GM19395 (cell line): ENCODE results near the gene GSTO1.

Source experiments
- ATAC-seq: cut with Tn5 transposase; IDR thresholded peaks from one replicate; pipeline ENCODE4 v1.9.1; 2021; ENCODE audit warnings: mild to moderate bottlenecking, moderate library complexity; ENCODE audit not compliant: unreplicated experiment

GSTO1 gene

DNA sequence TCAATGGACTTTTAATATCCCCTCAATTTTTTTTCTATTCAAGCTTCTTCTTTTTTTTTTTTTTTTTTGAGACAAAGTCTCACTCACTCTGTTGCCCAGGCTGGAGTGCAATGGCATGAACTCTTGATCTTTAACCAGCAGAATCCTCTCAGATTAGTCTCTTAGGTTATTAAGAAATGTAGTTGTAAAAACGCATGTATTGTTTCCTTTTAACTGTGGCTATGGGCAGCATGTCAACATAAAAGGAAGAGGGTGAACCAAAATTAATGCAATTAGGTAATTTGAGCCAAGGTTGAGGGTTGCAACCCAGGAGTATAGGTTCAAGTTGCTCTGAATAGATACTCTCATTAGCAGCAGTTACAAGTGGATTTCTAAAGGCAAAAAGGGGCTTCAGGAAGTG lies 4.3 kb upstream of the GSTO1 start:
- ATAC-seq: no peak

DNA sequence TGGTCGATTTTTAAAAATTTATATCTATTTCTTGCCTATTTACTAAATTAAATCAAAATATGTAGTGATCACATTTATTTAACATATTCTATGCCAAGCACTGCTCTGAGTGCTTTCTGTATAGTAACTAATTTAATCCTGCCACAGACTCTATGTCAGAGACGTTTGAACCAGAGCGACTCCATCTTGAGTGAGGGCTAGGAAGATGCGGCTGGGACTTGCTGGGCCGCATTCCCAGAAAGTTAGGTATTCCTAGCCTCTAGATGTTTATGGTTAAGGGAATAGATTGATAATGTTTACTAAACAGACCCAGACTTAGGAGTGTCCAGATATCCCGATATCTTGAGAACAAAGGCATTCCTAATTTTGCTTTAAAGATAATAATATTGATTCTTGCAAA lies 3.2 kb upstream of the GSTO1 start:
- ATAC-seq: no peak

DNA sequence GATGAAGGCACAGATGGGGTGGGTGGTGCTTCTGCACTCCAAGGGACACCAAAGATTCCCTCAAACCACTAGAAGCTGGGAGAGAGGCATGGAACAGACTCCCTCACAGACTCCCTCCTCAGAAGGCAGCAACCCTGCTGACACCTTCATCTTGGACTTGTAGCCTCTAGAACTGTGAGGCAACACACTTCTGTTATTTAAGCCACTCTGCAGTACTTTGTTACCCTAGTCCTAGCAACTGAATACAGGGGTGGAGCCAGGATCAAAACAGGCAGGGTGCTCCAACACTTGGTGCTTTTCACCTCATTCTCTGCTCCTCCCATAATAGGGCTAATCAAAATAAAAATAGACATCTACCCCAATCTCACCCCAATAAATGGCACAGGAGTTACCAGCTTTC lies 2.3 kb upstream of the GSTO1 start:
- no peak for ATAC-seq

DNA sequence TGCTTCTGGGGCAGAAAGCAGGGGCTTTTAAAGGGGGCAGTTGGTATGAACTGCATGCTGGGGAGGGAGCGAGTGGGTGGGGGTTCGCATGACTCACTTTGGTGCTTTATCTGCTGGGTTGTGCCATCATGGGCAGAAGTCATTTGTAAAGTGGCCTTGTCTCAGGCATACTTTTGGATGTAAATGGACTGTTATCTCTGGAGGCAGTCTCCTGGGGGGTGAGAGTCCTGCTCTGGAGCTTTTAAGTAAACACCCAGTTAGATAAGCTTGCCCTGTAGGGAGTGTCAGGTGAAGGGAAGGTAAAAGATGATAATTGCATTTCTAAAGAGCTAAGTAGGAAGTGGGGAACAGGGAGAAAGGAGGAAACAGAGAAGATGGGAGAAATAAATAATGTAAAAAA lies 1.6 kb upstream of the GSTO1 start:
- ATAC-seq: no peak

DNA sequence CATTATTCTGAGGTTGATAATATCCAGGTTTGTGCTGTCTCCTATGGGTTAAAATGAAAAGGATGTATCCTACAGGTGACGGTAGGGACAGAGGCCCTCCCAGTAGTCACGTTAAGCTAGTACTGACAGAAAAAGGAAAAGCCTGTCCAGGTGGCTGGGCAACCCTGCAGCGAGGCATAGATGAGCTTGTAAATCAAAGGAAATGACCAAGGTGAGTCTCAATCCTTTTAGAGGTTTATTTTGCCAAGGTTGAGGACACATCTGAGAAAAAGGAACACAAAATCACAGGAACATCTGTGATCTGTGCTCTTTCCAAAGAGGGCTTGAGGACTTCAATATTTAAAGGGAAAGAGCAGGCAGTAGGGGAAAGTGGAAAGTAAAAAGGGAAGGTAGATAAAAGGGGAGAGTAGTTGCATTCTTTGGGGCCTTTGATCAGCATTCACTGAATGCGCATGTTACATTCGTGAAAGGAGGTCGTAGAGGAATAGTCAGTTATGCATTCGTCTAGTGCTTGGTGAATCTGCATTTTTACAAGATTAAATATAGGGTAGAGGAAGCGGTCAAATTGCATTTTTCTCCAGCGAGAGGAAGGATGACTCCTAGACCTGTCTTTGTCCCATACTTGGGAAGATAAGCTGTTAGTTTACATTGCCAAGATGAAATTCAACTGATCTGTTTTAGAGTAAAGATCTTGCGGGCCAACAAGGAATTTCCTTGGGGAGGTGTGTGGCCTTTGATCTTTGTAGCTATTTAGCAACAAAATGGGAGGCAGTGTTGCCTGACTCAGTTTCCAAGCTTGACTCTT lies 884 bp upstream of the GSTO1 start:
- no peak for ATAC-seq

DNA sequence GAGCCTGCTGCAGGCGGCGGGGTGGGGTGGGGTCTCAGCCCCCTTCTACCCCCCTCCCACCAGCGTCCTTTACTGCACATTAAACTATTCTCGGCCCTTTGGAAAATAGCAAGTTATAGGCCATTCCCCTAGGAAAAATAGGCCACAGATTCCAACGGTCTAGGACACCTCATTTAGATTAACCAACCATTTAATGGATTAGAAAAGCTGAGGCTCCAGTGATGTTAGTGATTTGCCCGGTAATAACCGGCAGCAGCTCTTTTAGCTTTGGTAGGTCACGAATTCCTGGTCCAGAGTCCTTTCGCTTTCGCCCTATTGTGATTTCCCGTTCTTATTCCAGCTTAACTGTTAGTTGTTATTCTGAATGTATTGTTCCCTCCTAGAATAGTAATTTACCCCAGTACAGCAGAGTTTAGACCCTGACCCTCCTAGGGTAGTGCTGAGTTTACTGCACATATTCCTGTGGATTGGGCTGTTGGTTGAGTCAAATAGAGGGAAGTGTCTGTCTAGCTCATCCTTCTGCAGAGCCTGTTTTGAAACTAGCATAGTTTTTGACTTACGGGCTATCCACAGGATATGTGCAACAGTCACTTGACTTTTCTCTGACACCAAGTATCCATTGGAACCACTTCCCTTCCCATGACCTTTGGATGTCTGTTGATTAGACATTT lies 754 bp downstream of the GSTO1 start:
- ATAC-seq: peak; percentile 50

DNA sequence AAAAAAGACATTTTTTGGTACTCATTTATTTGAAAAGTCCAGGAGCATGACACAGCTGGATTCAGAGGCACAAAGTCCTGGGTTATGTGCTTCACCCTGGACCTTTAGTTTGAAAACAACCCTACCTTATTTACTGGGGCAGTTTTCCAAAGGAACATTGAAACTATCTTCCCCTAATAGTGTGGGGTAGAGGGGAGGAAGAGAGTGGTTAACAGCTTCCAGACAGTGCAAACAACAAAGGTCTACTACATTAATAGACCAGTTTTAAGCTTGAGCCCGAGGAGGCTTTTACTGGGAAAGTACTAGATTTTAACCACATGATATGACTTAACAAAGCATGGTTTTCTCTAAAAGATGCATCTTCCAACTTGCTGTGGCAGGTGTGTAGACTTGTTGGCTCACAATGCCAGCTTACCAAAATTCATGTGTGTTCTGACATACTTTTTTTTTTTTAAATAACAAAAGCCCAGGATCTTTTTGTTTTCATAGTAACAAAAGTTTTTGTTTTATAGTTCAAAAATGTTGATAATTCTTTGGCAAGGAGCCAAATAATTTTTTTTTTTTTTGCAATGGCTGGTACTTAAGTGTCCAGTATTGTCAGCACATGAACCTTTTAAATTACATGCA lies 1.8 kb downstream of the GSTO1 start:
- no peak for ATAC-seq

DNA sequence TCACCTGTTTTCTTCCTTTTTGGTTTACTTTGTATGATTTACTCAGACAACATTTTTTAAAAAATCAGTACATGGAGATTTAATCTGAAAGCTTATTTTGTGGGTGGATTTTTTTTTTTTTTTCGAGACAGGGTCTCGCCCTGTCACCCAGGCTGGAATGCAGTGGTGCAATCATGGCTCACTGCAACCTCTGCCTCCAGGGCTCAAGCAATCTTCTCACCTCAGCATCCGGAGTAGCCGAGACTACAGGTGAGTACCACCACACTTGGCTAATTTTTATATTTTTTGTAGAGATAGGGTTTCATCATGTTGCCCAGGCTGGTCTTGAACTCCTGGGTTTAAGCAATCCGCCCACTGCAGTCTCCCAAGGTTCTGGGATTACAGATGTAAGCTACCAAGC lies 2.5 kb downstream of the GSTO1 start:
- ATAC-seq: no peak

DNA sequence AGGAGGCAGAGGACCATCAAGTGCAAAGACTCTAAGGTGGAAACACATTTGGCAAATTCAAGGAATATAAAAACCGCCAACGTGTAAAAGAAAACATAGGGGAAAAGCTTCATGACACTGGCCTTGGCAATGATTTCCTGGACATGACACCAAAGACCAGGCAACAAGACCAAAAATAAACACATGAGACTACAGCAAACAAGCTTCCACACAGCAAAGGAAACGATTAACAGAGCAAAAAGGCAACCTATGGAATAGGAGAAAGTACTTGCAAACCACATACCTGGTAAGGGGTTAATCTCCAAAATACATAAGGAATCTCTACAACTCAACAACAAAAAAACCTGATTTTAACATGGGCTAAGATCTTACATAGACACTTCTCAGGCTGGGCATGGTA lies 3.5 kb downstream of the GSTO1 start:
- ATAC-seq: no peak

DNA sequence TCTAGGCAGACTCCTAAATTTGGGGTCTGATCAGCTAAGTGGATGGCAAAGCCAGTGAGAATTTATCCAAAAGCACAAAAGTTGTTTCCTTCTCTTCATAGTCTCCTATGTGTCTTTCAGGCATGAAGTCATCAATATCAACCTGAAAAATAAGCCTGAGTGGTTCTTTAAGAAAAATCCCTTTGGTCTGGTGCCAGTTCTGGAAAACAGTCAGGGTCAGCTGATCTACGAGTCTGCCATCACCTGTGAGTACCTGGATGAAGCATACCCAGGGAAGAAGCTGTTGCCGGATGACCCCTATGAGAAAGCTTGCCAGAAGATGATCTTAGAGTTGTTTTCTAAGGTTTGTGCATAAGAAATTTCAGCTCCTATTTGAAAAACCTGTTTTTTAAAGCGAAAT lies 4.8 kb downstream of the GSTO1 start:
- ATAC-seq: no peak

DNA sequence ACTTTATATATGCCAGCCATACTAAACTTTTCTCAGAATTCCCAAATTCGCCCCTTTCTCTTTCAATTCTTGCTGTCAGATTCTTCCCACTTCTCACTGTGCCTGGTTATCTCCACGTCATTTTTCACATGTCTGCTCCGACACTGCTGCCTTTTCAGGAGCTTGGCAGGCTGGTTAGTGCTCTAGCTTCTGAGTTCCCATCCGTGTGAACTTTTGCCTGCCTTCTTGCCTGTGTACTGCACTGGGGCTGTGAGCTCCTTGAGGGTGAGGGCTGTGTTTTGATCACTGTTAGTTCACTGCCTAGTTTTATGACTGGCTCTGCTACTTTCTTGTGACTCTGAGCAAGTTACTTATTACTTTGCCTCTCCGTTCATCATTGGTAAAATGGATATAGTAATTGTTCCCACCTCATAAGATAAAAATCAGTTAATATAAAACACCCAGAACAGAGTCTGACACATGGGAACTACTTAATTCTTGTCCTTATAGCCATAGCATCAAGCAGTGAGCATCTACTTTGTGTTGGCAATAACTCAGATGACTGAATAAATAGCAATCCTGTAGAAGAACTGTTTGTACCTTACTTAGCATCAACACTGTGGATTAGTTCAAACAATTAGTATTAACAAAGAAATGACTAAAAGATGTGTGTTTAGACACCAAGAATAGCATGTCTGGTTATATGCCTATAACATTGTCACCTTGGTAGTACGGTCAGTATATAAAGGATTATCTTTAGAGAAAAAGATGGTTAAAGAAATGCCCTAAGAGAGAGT lies 5.5 kb downstream of the GSTO1 start:
- ATAC-seq: no peak

DNA sequence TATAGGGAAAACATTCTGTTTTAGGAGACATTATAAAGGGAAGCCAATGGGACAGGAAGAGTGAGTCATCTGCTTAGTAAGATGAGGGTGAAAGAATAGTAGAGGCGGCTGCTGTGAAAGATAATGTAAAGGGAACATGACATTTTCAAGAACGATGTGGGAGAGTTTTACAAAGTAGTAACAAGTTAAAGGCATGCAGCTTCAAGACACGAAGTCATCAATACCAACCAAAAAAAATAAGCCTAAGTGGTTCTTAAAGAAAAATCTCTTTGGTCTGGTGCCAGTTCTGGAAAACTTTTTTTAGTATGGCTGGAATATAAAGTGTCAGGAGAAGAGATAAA lies 6.1 kb downstream of the GSTO1 start:
- no peak for ATAC-seq

DNA sequence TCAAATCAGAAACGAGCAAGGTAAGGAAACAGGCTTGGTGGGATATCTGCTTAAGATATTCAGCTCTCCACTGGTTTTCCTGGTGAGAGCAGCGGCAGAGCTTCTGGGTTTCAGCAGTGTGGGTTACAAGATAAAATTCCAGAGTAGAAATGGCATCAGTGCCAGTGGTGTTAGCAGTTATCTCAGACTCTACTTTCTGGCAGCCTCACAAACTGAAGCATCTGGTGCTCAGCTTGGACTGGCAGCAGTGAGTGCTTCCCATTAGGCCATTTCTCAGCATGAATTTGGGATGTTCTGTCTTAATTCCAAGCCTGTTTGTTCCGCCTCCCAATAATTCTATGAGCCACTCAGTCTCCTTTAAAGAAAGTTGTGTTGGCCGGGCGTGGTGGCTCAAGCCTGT lies 7.4 kb downstream of the GSTO1 start:
- no peak for ATAC-seq

DNA sequence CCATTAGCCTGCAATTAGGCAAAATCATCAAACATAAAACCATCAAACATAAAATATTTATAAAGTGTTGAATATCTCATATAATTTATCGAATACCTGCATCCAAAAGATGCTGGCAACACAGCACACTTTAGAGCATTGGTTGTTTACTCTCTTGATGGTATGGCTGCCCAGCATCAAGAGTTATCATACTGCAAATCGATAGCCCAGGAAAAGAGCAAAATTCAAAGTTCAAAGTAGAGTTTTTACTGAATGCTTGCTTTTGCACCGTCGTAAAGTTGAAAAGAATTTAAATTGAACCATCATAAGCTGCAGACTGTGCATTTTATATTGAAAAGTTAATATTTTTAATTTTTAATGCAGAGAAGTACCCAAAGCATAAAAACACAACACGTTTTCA lies 10.1 kb downstream of the GSTO1 start:
- no peak for ATAC-seq

DNA sequence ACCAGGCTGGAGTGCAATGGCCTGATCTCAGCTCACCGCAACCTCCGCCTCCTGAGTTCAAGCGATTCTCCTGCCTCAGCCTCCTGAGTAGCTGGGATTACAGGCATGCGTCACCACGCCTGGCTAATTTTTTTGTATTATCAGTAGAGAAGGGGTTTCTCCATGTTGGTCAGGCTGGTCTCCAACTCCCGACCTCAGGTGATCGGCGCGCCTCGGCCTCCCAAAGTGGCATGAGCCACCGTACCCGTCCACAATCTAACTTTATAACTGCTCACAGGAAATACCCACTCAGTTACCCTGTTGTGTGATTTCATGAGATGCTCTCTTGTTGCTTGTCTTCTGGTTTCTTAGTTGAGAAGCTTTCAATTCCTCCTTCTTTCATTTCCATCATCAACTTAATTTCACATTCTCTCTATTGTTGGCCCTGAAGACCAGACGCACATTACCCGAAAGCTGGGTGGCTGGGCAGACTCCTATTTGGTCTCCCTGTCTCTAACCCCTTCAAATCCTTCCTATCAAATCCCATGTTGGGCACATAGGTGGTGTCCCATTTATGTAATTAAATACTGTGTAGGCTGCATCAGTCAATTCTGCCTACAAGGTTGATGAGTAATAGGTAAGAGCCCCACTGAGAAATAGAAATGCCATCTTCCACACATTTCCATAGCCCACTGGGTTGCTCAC lies 13.2 kb downstream of the GSTO1 start:
- ATAC-seq: no peak

DNA sequence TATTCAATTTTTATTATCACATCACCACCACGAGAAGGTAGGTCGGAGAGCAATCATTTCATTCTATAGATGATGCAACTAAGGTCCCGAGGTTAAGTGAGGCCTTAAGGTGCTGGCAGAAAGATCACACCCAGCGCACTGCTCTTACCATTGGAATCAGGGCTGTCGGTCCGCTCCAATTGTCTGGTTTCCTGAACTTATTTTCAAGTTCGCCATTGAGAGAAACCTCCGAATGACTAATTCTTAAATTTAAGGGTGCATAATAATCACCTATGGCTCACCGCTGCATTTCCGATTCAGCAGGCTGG lies 13.7 kb downstream of the GSTO1 start:
- no peak for ATAC-seq

DNA sequence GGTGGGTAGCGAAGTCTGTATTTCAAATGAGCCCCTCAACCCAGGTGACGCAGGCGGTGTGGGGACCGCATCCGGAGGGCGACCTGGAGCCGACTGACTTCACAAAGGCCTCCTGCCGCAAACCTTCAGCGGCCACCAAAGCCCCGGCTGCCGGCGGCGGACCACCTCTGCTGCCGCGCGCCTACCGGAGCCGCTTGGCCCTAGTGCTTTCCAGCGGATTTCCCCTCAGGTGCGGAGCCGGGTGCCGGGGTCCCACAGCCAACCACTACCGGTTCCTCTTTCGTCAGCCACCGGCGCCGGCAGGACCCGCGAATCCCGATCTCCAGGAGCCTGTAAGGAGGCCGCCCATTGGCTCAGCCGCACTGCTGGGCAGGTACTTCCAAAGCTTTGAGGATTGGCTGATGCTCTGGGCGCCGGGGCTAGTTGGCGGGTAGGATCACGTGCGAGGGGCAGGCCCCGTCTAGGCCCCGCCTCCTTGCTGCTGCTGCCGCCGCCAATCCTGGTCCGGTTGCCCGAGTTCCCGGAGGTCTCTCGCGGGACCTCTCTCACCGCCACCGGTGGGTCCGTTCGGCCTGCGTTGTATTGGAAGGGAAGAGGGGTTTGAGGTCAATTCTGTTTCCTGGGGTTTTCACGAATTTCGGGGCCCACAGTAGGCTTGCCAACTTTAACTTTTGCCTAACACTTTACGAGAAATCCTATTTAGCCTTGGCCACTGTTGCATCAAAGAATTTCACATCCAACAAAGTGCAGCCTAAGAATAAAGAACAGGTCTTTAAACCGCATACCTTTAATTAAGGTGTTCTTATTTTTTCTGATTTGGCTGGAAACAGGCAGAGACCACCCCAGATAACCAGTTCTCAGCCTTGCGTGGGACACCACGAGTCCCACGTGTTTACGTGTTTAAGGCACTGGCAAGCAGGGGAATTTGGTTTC lies 14.3 kb downstream of the GSTO1 start, which contains the start of gene GSTO2:
GSTO2 (plus strand) TSS at position 472 of the 933 bp plus-strand sequence. CDS start 5,732 bp downstream, outside the sequence.
- ATAC-seq: peak; percentile 99

DNA sequence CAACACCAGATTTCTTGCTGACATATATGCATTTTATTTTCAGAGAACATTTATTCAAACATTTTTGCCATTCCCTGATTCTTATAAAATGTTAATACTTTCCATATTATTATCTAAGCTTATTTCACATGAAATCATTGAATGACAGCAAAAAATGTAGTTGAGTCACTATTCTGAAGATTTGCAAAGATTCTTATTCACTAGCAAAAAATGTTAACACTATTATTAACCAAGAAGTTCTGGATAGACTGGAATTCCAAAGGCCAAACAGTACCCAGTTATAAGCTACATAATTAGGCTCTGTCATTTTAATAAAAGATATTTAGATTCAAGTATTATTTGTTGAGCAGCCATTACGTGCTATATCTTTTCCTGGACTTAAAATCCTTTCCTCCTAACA lies 18.6 kb downstream of the GSTO1 start:
- no peak for ATAC-seq

DNA sequence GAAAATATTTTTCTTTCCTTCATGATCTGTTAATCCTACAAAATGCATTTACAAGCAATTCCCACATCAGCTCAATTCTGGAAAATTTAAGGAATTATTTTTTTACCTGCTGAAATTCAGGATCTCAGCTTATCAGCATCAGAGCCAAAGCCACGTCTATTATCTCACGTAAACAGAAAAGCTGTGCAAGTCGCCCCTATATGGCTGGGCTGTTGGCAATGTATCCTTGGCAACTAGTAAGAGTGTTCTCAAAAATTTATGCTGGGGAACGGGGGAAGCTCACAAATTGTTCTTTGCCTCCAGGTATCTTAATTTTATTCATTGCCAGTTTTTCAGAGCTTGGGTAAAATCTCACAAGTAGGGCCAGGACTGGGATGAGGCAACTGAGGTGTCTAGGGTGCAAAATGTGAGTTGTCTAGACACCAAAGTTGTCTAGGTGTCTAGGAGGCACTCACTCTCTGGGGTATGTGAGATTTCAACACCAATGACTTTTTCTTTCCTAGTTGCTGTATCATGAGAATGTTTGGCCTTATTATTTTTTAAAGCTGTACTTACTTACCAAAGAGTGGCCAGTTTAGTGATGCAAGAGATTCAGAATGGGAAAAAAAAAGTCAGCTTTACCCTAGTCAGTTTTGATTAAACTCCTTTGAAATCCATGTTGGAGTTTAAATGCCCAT lies 19.3 kb downstream of the GSTO1 start:
- no peak for ATAC-seq
